SK-N-SH (cell line): ENCODE measurements around the gene CNGA1. TPM values are rescaled to one million over a fixed set of nuclear protein-coding genes. Genes with fewer than 3 reads are reported as not detected.
"Not testable (repeated sequence)": the region's sequence is repeated elsewhere in the genome, so short reads cannot be mapped to it uniquely, and the experiment has no call there.

ENCODE experiments used
- CTCF ChIA-PET: fragments of 300-600, 350-600 bp; formaldehyde crosslinking; extraction: SDS; loops from one replicate; lab custom pipeline; 2021; lab: Yijun Ruan, JAX
- POLR2A ChIA-PET: fragments of 350-600 bp; sonication (Branson Sonifier 250); formaldehyde crosslinking; extraction: SDS; loops from one replicate; lab custom pipeline; 2020; ENCODE audit warnings: antibody characterized with exemption, inconsistent platforms; lab: Yijun Ruan, JAX
- DNase-seq: peaks from one replicate; pipeline ENCODE4 v3.0.0; 2012
- H2AFZ ChIP-seq: fragments of 200-600 bp; sonication (generic); 2 replicates; pipeline ENCODE4 v1.8.1; 2016; ENCODE audit warnings: antibody characterized with exemption, mild to moderate bottlenecking, low read depth
- H3F3A ChIP-seq: fragments of 200-600 bp; sonication (generic); replicated peaks from 2 replicates; pipeline ENCODE3; 2016; ENCODE audit warnings: antibody characterized with exemption, mild to moderate bottlenecking; ENCODE audit not compliant: insufficient read depth
- H3K27ac ChIP-seq, 2 experiments: fragments of 200-500 bp in 1 of 2; fragments of 200-600 bp in 1 of 2; sonication (Bioruptor generic) in 1 of 2; sonication (generic), shearing (Covaris generic) in 1 of 2; 2 replicates each; pipeline versions ENCODE4 v1.5.1 to v1.6.1; 2014 to 2016; ENCODE audit warnings: low read depth in 2 of 2, inconsistent platforms in 1 of 2, low read length in 1 of 2, mild to moderate bottlenecking in 1 of 2, mixed read lengths in 1 of 2
- H3K27me3 ChIP-seq: fragments of 200-600 bp; sonication (generic), shearing (Covaris generic); 2 replicates; pipeline ENCODE4 v1.6.1; 2016; ENCODE audit warnings: mixed run types; ENCODE audit not compliant: insufficient read depth
- H3K36me3 ChIP-seq, 2 experiments: fragments of 200-500 bp in 1 of 2; fragments of 200-600 bp in 1 of 2; sonication (Bioruptor generic) in 1 of 2; sonication (generic) in 1 of 2; replicated peaks in 1 of 2; 2 replicates each; pipeline versions ENCODE3 to v1.5.1; 2014 to 2016; ENCODE audit warnings: low read length in 1 of 2, mild to moderate bottlenecking in 1 of 2; ENCODE audit not compliant: insufficient read depth in 2 of 2, control insufficient read depth in 1 of 2
- H3K4me1 ChIP-seq, 2 experiments: fragments of 200-500 bp in 1 of 2; fragments of 200-600 bp in 1 of 2; sonication (Bioruptor generic) in 1 of 2; sonication (generic), shearing (Covaris generic) in 1 of 2; 2 replicates each; pipeline versions ENCODE4 v1.5.1 to v1.6.1; 2014 to 2016; ENCODE audit warnings: low read depth in 1 of 2, low read length in 1 of 2, mixed run types in 1 of 2; ENCODE audit not compliant: insufficient read depth in 2 of 2, control insufficient read depth in 1 of 2
- H3K4me2 ChIP-seq: fragments of 200-600 bp; sonication (generic), shearing (Covaris generic); 2 replicates; pipeline ENCODE4 v1.6.1; 2017; ENCODE audit warnings: mixed run types
- H3K4me3 ChIP-seq, 2 experiments: fragments of 200-500 bp in 1 of 2; fragments of 200-600 bp in 1 of 2; sonication (Bioruptor generic) in 1 of 2; sonication (generic), shearing (Covaris generic) in 1 of 2; 2 replicates each; pipeline versions ENCODE4 v1.5.1 to v1.8.1; 2014 to 2016; ENCODE audit warnings: low read depth in 2 of 2, inconsistent platforms in 1 of 2, low read length in 1 of 2, mild to moderate bottlenecking in 1 of 2, mixed read lengths in 1 of 2, moderate library complexity in 1 of 2
- H3K79me2 ChIP-seq: fragments of 200-600 bp; sonication (generic); 2 replicates; pipeline ENCODE4 v1.8.1; 2017; ENCODE audit warnings: mild to moderate bottlenecking; ENCODE audit not compliant: insufficient read depth
- H3K9ac ChIP-seq: fragments of 200-600 bp; sonication (generic); 2 replicates; pipeline ENCODE4 v1.6.1; 2017; ENCODE audit warnings: mixed run types
- H3K9me2 ChIP-seq: fragments of 200-600 bp; sonication (generic); 2 replicates; pipeline ENCODE4 v1.6.1; 2017; ENCODE audit warnings: mixed run types
- H3K9me3 ChIP-seq: fragments of 200-600 bp; sonication (generic); 2 replicates; pipeline ENCODE4 v1.6.1; 2017; ENCODE audit warnings: mixed run types, mild to moderate bottlenecking, moderate library complexity
- H4K20me1 ChIP-seq: fragments of 200-600 bp; sonication (generic); 2 replicates; pipeline ENCODE4 v1.6.1; 2017; ENCODE audit warnings: mild to moderate bottlenecking, mixed run types; ENCODE audit not compliant: insufficient read depth
- CHD2 ChIP-seq: fragments of 150-350 bp; IDR thresholded peaks from 2 replicates; pipeline ENCODE4 v1.6.1; 2018; ENCODE audit warnings: low read length; ENCODE audit not compliant: partially characterized antibody
- CTCF ChIP-seq: fragments of 200-600 bp; sonication (generic); IDR thresholded peaks from 2 replicates; pipeline ENCODE4 v1.6.1; 2017; ENCODE audit warnings: antibody characterized with exemption, mild to moderate bottlenecking, moderate library complexity
- ELF1 ChIP-seq: IDR thresholded peaks from 2 replicates; pipeline ENCODE4 v1.4.0; 2012
- FOSL2 ChIP-seq: IDR thresholded peaks from 2 replicates; pipeline ENCODE4 v1.4.0; 2012; ENCODE audit warnings: low read depth, mild to moderate bottlenecking, moderate library complexity, borderline replicate concordance
- FOXJ3 ChIP-seq: sonication (generic); formaldehyde crosslinking; IDR thresholded peaks from 2 replicates; pipeline ENCODE4 v1.5.1; 2020; ENCODE audit warnings: mild to moderate bottlenecking, missing genetic modification reagents
- GATA2 ChIP-seq: sonication (generic); formaldehyde crosslinking; IDR thresholded peaks from 2 replicates; pipeline ENCODE4 v1.5.0; 2020; ENCODE audit warnings: mild to moderate bottlenecking, missing genetic modification reagents
- JUND ChIP-seq: IDR thresholded peaks from 2 replicates; pipeline ENCODE4 v1.4.0; 2012
- PBX3 ChIP-seq: IDR thresholded peaks from 2 replicates; pipeline ENCODE4; 2012
- POLR2AphosphoS5 ChIP-seq: IDR thresholded peaks from 2 replicates; pipeline ENCODE4 v1.6.1; 2012; ENCODE audit warnings: low read depth, low read length
- RAD21 ChIP-seq: IDR thresholded peaks from 2 replicates; pipeline ENCODE4 v1.6.1; 2012; ENCODE audit warnings: mild to moderate bottlenecking, low read length
- REST ChIP-seq: IDR thresholded peaks from 2 replicates; pipeline ENCODE4 v1.6.1; 2012; ENCODE audit warnings: mild to moderate bottlenecking, low read depth, low read length, moderate library complexity
- SMC3 ChIP-seq: IDR thresholded peaks from 2 replicates; pipeline ENCODE4 v1.6.1; 2012; ENCODE audit warnings: low read depth, low read length, improper control_type of control experiment
- TCF12 ChIP-seq: IDR thresholded peaks from 2 replicates; pipeline ENCODE4 v1.4.0; 2012
- TEAD4 ChIP-seq: IDR thresholded peaks from 2 replicates; pipeline ENCODE4 v1.4.0; 2012; ENCODE audit warnings: mild to moderate bottlenecking, borderline replicate concordance; ENCODE audit not compliant: insufficient read depth
- WGBS: methylation state at CpG from one replicate; pipeline ENCODE4 v1.1.6; 2017; ENCODE audit warnings: low lambda C conversion rate; 5-methylcytosine and 5-hydroxymethylcytosine counted together
- polyA plus RNA-seq, 3 experiments: library from polyadenylated mRNA; depleted of rRNA; stranded (reverse); fragments of >200 nt; gene quantifications; 2 replicates each; pipeline ENCODE4 v1.2.3, GENCODE V29; 2012

Gene CNGA1
- polyA plus RNA-seq, 1 of the 3 experiments (the other 2 are of a cell fraction), result 0.23 TPM

- DNase-seq, result no peak
- H3F3A ChIP-seq, result peaks cover 10% of the 10 kb centered on the region
- H3K27me3 ChIP-seq, result no peaks in the 10 kb centered on the region
- TF ChIP-seq JUND (no peak), GATA2 (CRISPR knock-in tag) (no peak), TCF12 (no peak), FOXJ3 (CRISPR knock-in tag) (no peak), CHD2 (no peak), TEAD4 (no peak), PBX3 (no peak)
- H3K27ac ChIP-seq, result no peak overlapping the region
- no peaks in the 10 kb centered on the region for H3K9me2 ChIP-seq
- ChIA-PET POLR2A (no interaction called here), CTCF (interaction anchor here (1.2 kb wide), 1 partner anchor 224 kb away, joined by 5 read pairs; no protein-coding TSS in a partner anchor)
- no peaks in the 10 kb centered on the region for H4K20me1 ChIP-seq
- H3K9ac ChIP-seq, result no peak overlapping the region
- no peak overlapping the region for H3K4me3 ChIP-seq
- WGBS, result 85% methylated on average over 4 of the region's 4 CpGs
- H3K4me2 ChIP-seq, result no peak overlapping the region
- H3K36me3 ChIP-seq, result no peaks in the 10 kb centered on the region
- no peaks in the 10 kb centered on the region for H3K79me2 ChIP-seq
- H3K4me1 ChIP-seq, result peaks cover 11 to 15% of the 10 kb centered on the region in 2 experiments
- no peak overlapping the region for H2AFZ ChIP-seq
- H3K9me3 ChIP-seq, result no peaks in the 10 kb centered on the region
Measured at GRCh38 chr4:47929682-47930201, 86.7 kb downstream of the CNGA1 start.

- POLR2A ChIA-PET, result no interaction called here
- no peak for TF ChIP-seq JUND
- peak; percentile 77 for TF ChIP-seq REST
- no peak for TF ChIP-seq FOSL2
- peak; percentile 46 for TF ChIP-seq RAD21
- 0 out of 2 replicates have a peak, but pooled peaks have one; percentile 34 for TF ChIP-seq SMC3
- peak; percentile 56 for TF ChIP-seq CTCF
- TF ChIP-seq POLR2AphosphoS5, result no peak
- TF ChIP-seq ELF1, result no peak
- TF ChIP-seq, all 33 proteins: peak for 4
- Histone ChIP-seq H2AFZ (no peak overlapping the region), H3K9ac (no peak overlapping the region), H3K4me2 (no peak overlapping the region), H3K27ac (no peak overlapping the region), H3F3A (peaks cover 10% of the 10 kb centered on the region), H3K9me2 (no peaks in the 10 kb centered on the region), H3K9me3 (no peaks in the 10 kb centered on the region), H3K4me1 (peaks cover 8 to 14% of the 10 kb centered on the region in 2 experiments), H3K36me3 (no peaks in the 10 kb centered on the region), H3K79me2 (no peaks in the 10 kb centered on the region), H3K4me3 (no peak overlapping the region), H3K27me3 (no peaks in the 10 kb centered on the region), H4K20me1 (no peaks in the 10 kb centered on the region)
- WGBS, result 71% methylated on average over 15 of the region's 15 CpGs
- DNase-seq, result peak; percentile 17
- CTCF ChIA-PET, result interaction anchor here (0.9 to 1.1 kb wide), 4 partner anchors 9 to 151 kb away, joined by 3 to 4 read pairs (median 3); no protein-coding TSS in a partner anchor
Measured at GRCh38 chr4:47926667-47927258, 89.7 kb downstream of the CNGA1 start.

GRCh38 chr4:47923261-47923608, 93.2 kb downstream of the CNGA1 start:
- CTCF ChIA-PET, H4K20me1 ChIP-seq: not testable (repeated sequence)

More at GRCh38 chr4:47923261-47923608, 93.2 kb downstream of the CNGA1 start:
- H3K9me2 ChIP-seq, DNase-seq, H3K4me2 ChIP-seq, H3K27me3 ChIP-seq, POLR2A ChIA-PET, H3K4me1 ChIP-seq, H3K79me2 ChIP-seq, H3K4me3 ChIP-seq, H3K36me3 ChIP-seq, H2AFZ ChIP-seq, H3K9me3 ChIP-seq, H3K9ac ChIP-seq, H3F3A ChIP-seq, H3K27ac ChIP-seq: not testable (repeated sequence)
- 63% methylated on average over 8 of the region's 8 CpGs for WGBS
